HepG2 (cell line): ENCODE results near the gene LRRC73. TPM values are rescaled to one million over a fixed set of nuclear protein-coding genes. Genes with fewer than 3 reads are reported as not detected.

ENCODE experiments used
- ATAC-seq: fragments of 200-7000 bp; cut with Tn5 transposase; 3 replicates; pipeline ENCODE4 v1.9.1; 2020; ENCODE audit warnings: mild to moderate bottlenecking, moderate library complexity
- BruUV-seq: library from RNA; stranded (reverse); fragments of 400-500 nt; replicated peaks from 2 replicates; lab custom pipeline; 2021; lab: Mats Ljungman, UMichigan
- CTCF ChIA-PET: fragments of 300-600 bp; formaldehyde crosslinking; extraction: SDS; loops from one replicate; lab custom pipeline; 2021; ENCODE audit warnings: low total read pairs, inconsistent platforms, low intra/inter-chr PET ratio; lab: Yijun Ruan, JAX
- POLR2A ChIA-PET: fragments of 350-600 bp; sonication (Branson Sonifier 250); formaldehyde crosslinking; loops from one replicate; lab custom pipeline; 2020; ENCODE audit warnings: antibody characterized with exemption, inconsistent platforms; lab: Yijun Ruan, JAX
- DNase-seq: peaks from one replicate; pipeline ENCODE4 v3.0.0-alpha.2; 2015; ENCODE audit warnings: low spot score
- FAIRE-seq: peaks from 3 replicates; lab custom pipeline; 2011; peaks lifted over from hg19 to GRCh38; lab: Jason Lieb, UNC
- H2AFZ ChIP-seq: one replicate; pipeline ENCODE4 v1.6.1; 2011; ENCODE audit warnings: low read length, inconsistent platforms
- H3K27ac ChIP-seq: fragments of 300-600 bp; 3 replicates; pipeline ENCODE4 v1.8.0; 2011; ENCODE audit warnings: mixed run types, mild to moderate bottlenecking, mixed read lengths, low read length, inconsistent platforms; ENCODE audit not compliant: insufficient read depth; ENCODE audit errors: extremely low read length
- H3K27me3 ChIP-seq, 2 experiments: fragments of 200-600 bp in 1 of 2; 2 replicates in 1 of 2; 3 replicates in 1 of 2; pipeline versions ENCODE4 v1.6.0 to v1.8.0; 2011; ENCODE audit warnings: low read length in 2 of 2, mild to moderate bottlenecking in 2 of 2, moderate library complexity in 2 of 2, inconsistent platforms in 1 of 2; ENCODE audit not compliant: insufficient read depth in 2 of 2, control insufficient read depth in 1 of 2
- H3K36me3 ChIP-seq, 2 experiments: fragments of 200-600 bp in 1 of 2; replicated peaks in 1 of 2; 2 replicates in 1 of 2; 3 replicates in 1 of 2; pipeline versions ENCODE4 v1.5.1 to v1.8.0; 2011; ENCODE audit warnings: low read length in 2 of 2, inconsistent platforms in 1 of 2; ENCODE audit not compliant: insufficient read depth in 2 of 2, control insufficient read depth in 1 of 2
- H3K4me1 ChIP-seq: 2 replicates; pipeline ENCODE4 v1.5.1; 2012; ENCODE audit warnings: low read length, inconsistent platforms; ENCODE audit not compliant: insufficient read depth
- H3K4me2 ChIP-seq: 2 replicates; pipeline ENCODE4 v1.6.0; 2011; ENCODE audit warnings: low read depth, low read length, inconsistent platforms
- H3K4me3 ChIP-seq, 3 experiments: fragments of 200-600 bp in 1 of 3; sonication (generic), shearing (Covaris generic) in 1 of 3; replicated peaks in 1 of 3; 2 replicates each; pipeline ENCODE4 v1.5.1; 2011 to 2016; ENCODE audit warnings: low read length in 3 of 3, inconsistent platforms in 2 of 3, low read depth in 2 of 3, mild to moderate bottlenecking in 2 of 3, control low read depth in 1 of 3, mixed read lengths in 1 of 3; ENCODE audit not compliant: insufficient read depth in 1 of 3
- H3K79me2 ChIP-seq: one replicate; pipeline ENCODE4 v1.6.1; 2011; ENCODE audit warnings: low read length, inconsistent platforms; ENCODE audit not compliant: insufficient read depth
- H3K9ac ChIP-seq: 2 replicates; pipeline ENCODE4 v1.6.0; 2011; ENCODE audit warnings: mild to moderate bottlenecking, low read depth, low read length, inconsistent platforms; ENCODE audit not compliant: insufficient read depth
- H3K9me3 ChIP-seq: 2 replicates; pipeline ENCODE4 v1.5.1; 2012; ENCODE audit warnings: mild to moderate bottlenecking, low read length
- H4K20me1 ChIP-seq: 2 replicates; pipeline ENCODE4 v1.6.0; 2011; ENCODE audit warnings: inconsistent platforms, mild to moderate bottlenecking, low read length, moderate library complexity; ENCODE audit not compliant: insufficient read depth
- AKAP8 ChIP-seq: sonication (generic); formaldehyde crosslinking; IDR thresholded peaks from 2 replicates; pipeline ENCODE4 v1.5.1; 2020; ENCODE audit warnings: mild to moderate bottlenecking, missing genetic modification reagents
- CBFB ChIP-seq: sonication (generic); formaldehyde crosslinking; IDR thresholded peaks from 2 replicates; pipeline ENCODE4 v1.4.0; 2020; ENCODE audit warnings: missing genetic modification reagents
- FOXA1 ChIP-seq, 2 experiments: fragments of 450-650 bp in 1 of 2; sonication (generic) in 1 of 2; formaldehyde crosslinking in 1 of 2; IDR thresholded peaks; 2 replicates each; pipeline versions ENCODE4 v1.4.0 to v1.6.1; 2016 to 2020; ENCODE audit warnings: missing genetic modification reagents in 1 of 2
- HMG20A ChIP-seq: IDR thresholded peaks from 2 replicates; pipeline ENCODE4 v1.6.1; 2016; ENCODE audit warnings: borderline replicate concordance
- MEF2D ChIP-seq: sonication (generic); formaldehyde crosslinking; IDR thresholded peaks from 2 replicates; pipeline ENCODE4 v1.5.1; 2020; ENCODE audit warnings: mild to moderate bottlenecking, missing genetic modification reagents
- NKX3-1 ChIP-seq: sonication (generic); formaldehyde crosslinking; IDR thresholded peaks from 2 replicates; pipeline ENCODE4 v1.5.0; 2020; ENCODE audit warnings: missing genetic modification reagents
- POLR2AphosphoS5 ChIP-seq: IDR thresholded peaks from 2 replicates; pipeline ENCODE4 v1.6.1; 2012; ENCODE audit warnings: low read depth, low read length
- SUZ12 ChIP-seq: fragments of 150-350 bp; IDR thresholded peaks from 2 replicates; pipeline ENCODE4 v1.6.1; 2014; ENCODE audit warnings: low read depth, low read length
- ZNF101 ChIP-seq: sonication (generic); formaldehyde crosslinking; IDR thresholded peaks from 2 replicates; pipeline ENCODE4 v1.4.0; 2020; ENCODE audit warnings: mild to moderate bottlenecking, low read depth, missing genetic modification reagents, borderline replicate concordance
- ZNF142 ChIP-seq: sonication (generic); formaldehyde crosslinking; IDR thresholded peaks from 2 replicates; pipeline ENCODE4 v1.4.0; 2020; ENCODE audit warnings: missing genetic modification reagents
- ZNF331 ChIP-seq: sonication (generic); formaldehyde crosslinking; IDR thresholded peaks from 2 replicates; pipeline ENCODE4 v1.4.0; 2020; ENCODE audit warnings: missing genetic modification reagents
- ZNF34 ChIP-seq: sonication (generic); formaldehyde crosslinking; IDR thresholded peaks from 2 replicates; pipeline ENCODE4 v1.4.0; 2020; ENCODE audit warnings: mild to moderate bottlenecking, missing genetic modification reagents, borderline replicate concordance
- ZNF607 ChIP-seq: sonication (generic); formaldehyde crosslinking; IDR thresholded peaks from 2 replicates; pipeline ENCODE4 v1.5.1; 2020; ENCODE audit warnings: missing genetic modification reagents, mild to moderate bottlenecking, borderline replicate concordance
- ZNF691 ChIP-seq: sonication (generic); formaldehyde crosslinking; IDR thresholded peaks from 2 replicates; pipeline ENCODE4 v1.4.0; 2020; ENCODE audit warnings: missing genetic modification reagents, low read depth, mild to moderate bottlenecking, borderline replicate concordance
- WGBS: methylation state at CpG from one replicate; pipeline ENCODE4 v1.1.6; 2017; ENCODE audit warnings: low lambda C conversion rate; 5-methylcytosine and 5-hydroxymethylcytosine counted together
- in situ Hi-C: cut with HindIII; loops from 2 replicates; pipeline ENCODE4 v1.10.0; 2017; ENCODE audit warnings: low pct_unique_long_range_greater_than_20kb; ENCODE audit not compliant: extremely low pct_ligation_motif_present
- intact Hi-C: fragments of 100-400 bp; cut with micrococcal nuclease; formaldehyde crosslinking; loops from one replicate; pipeline ENCODE4 v1.10.0; 2022; ENCODE audit not compliant: unreplicated experiment
- polyA plus RNA-seq, 8 experiments: library from polyadenylated mRNA; depleted of rRNA in 3 of 8; stranded (reverse) in 7 of 8; unstranded in 1 of 8; fragments of >200 nt; fragmentation: Illumina TruSeq in 4 of 8; extraction: Trizol in 4 of 8; gene quantifications; 2 replicates each; pipeline versions ENCODE4 v1.2.1 to v1.2.3, GENCODE V29; 2011 to 2016; ENCODE audit warnings: low read depth in 4 of 8, missing spikeins in 1 of 8, mixed read lengths in 1 of 8; ENCODE audit not compliant: insufficient read depth in 1 of 8
- total RNA-seq, 5 experiments: library from RNA; depleted of rRNA; stranded (reverse); fragments of >200 nt; fragmentation: Illumina TruSeq; extraction: Trizol; gene quantifications; 2 replicates each; pipeline ENCODE4 v1.2.3, GENCODE V29; 2016; ENCODE audit warnings: low read depth in 1 of 5

The LRRC73 gene
- total and polyA plus RNA-seq, 2 of the 13 experiments (the other 11 are each of a cell fraction or from before 2014, with no cell fraction given) = 0.11 to 0.12 TPM

GRCh38 chr6:43460032-43460431 lies 50.1 kb downstream of the LRRC73 start:
- ATAC-seq (no peak), DNase-seq (no peak), FAIRE-seq (no peak)
- Histone ChIP-seq H4K20me1 (no peaks in the 10 kb centered on the region), H3K9ac (no peak overlapping the region), H3K27ac (no peak overlapping the region), H3K4me2 (no peak overlapping the region), H3K9me3 (no peaks in the 10 kb centered on the region), H3K36me3 (no peaks in the 10 kb centered on the region), H3K4me3 (no peak overlapping the region), H2AFZ (no peak overlapping the region), H3K79me2 (no peaks in the 10 kb centered on the region), H3K27me3 (peaks cover 0 to 5% of the 10 kb centered on the region in 2 experiments; a peak in 3 of 5 replicates), H3K4me1 (peaks cover 20% of the 10 kb centered on the region)
- no TSS peak for BruUV-seq
- ChIA-PET POLR2A (interaction anchor here (0.8 to 1.9 kb wide), 3 partner anchors 18 to 37 kb away, joined by 3 to 5 read pairs (median 4); partner anchors contain the start of gene TJAP1), CTCF (no interaction called here)
- WGBS = 44% methylated on average over 3 of the region's 4 CpGs
- intact Hi-C loops (no loop called here), in situ Hi-C loops (no loop called here)
- no peak for TF ChIP-seq AKAP8
- TF ChIP-seq ZNF331 (CRISPR knock-in tag) = peak; percentile 99
- TF ChIP-seq SUZ12 = no peak
- TF ChIP-seq MEF2D (CRISPR knock-in tag) = no peak
- TF ChIP-seq ZNF607 (CRISPR knock-in tag) = no peak
- no peak for TF ChIP-seq ZNF34
- TF ChIP-seq FOXA1 (IDR thresholded peaks at IDR 0.05) = no peak
- no peak for TF ChIP-seq FOXA1 (CRISPR knock-in tag; IDR thresholded peaks at IDR 0.05)
- TF ChIP-seq CBFB = no peak
- TF ChIP-seq HMG20A (CRISPR knock-in tag) = no peak

GRCh38 chr6:43459535-43459934 lies 50.6 kb downstream of the LRRC73 start:
- Histone ChIP-seq H3K4me2 (no peak overlapping the region), H3K9me3 (no peaks in the 10 kb centered on the region), H3K27me3 (peaks cover 0 to 5% of the 10 kb centered on the region in 2 experiments; a peak in 3 of 5 replicates), H3K27ac (no peak overlapping the region), H3K36me3 (no peaks in the 10 kb centered on the region), H3K79me2 (no peaks in the 10 kb centered on the region), H2AFZ (no peak overlapping the region), H4K20me1 (no peaks in the 10 kb centered on the region), H3K4me1 (peaks cover 20% of the 10 kb centered on the region), H3K4me3 (no peak overlapping the region), H3K9ac (no peak overlapping the region)
- no peak for ATAC-seq
- 37% methylated on average over 1 of the region's 1 CpG for WGBS
- in situ Hi-C loops = loop anchor here (5.0 kb wide), 1 partner anchor 33 kb away; no protein-coding TSS in a partner anchor
- ChIA-PET POLR2A (interaction anchor here (0.7 to 1.7 kb wide), 2 partner anchors 18 to 24 kb away, joined by 3 to 5 read pairs; partner anchors contain the start of gene TJAP1), CTCF (no interaction called here)
- DNase-seq = no peak
- no TSS peak for BruUV-seq
- no peak for FAIRE-seq
- intact Hi-C loops = no loop called here
- no peak for TF ChIP-seq POLR2AphosphoS5
- TF ChIP-seq ZNF691 (CRISPR knock-in tag) = no peak
- no peak for TF ChIP-seq ZNF142
- no peak for TF ChIP-seq NKX3-1 (CRISPR knock-in tag)
- no peak for TF ChIP-seq ZNF101 (CRISPR knock-in tag)
